ENCODE results near the gene FTCD. TPM values are rescaled to one million over a fixed set of nuclear protein-coding genes. Genes with fewer than 3 reads are reported as not detected.

FTCD gene
- total RNA-seq, 1 experiment from 2014 or later = 0.40 TPM

DNA sequence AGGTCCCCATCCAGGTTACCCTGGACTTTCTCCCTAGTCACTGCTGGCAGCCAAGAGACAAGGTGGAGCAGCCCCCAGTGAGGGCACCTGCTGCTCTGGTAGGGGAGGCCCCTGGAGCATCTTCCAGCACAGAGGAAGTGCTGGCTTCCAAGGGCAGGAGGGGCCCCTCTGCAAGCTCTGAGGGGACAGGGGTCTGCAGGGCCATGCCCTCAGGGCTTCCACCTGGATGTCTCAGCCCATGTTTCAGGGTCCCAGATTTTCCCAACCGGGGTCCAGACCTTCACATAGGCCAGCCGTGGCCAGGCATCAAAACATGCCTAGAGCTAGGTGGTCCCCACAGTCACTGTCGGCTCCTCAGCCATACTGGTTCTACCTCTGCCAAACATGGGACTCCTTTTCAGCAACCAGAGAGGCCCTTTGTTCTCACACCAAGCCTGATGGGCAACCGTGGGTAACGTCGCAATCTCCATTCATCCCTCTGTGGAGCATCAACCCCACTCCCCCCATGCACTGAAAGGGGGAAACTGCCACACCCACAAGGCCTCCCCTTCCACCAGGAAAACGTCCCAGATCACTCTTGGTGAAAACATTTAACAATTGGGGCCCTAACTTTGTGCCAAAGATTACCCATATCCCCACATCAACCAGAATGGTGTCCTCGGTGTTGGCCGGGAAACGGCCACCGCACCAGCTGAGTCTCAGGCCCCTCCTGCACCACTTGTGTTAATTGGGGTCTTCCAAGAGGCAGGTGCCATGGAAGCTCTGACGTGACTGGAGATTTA lies 59.4 kb downstream of the FTCD start:
- no TSS peak for BruUV-seq (replicated peaks)
- ATAC-seq (no peak), DNase-seq (no peak)
- intact Hi-C loops (cut with micrococcal nuclease) = loop anchor here (5.0 kb wide), 1 partner anchor 34 kb away; no protein-coding TSS in a partner anchor
- no peaks in the 10 kb centered on the region for H3K27me3 ChIP-seq (ENCODE audit: low read length)
- no peak overlapping the region for H3K4me3 ChIP-seq (ENCODE audit: low read length)
- CTCF ChIA-PET = no interaction called here
- H3K4me2 ChIP-seq (ENCODE audit: low read length) = no peak overlapping the region
- TF ChIP-seq EZH2 (IDR thresholded peaks at IDR 0.05; ENCODE audit: low read length, unreplicated experiment) (no peak), EZH2phosphoT487 (IDR thresholded peaks at IDR 0.05; ENCODE audit: borderline replicate concordance, low read length) (no peak)
- TF ChIP-seq, protein P1, sequence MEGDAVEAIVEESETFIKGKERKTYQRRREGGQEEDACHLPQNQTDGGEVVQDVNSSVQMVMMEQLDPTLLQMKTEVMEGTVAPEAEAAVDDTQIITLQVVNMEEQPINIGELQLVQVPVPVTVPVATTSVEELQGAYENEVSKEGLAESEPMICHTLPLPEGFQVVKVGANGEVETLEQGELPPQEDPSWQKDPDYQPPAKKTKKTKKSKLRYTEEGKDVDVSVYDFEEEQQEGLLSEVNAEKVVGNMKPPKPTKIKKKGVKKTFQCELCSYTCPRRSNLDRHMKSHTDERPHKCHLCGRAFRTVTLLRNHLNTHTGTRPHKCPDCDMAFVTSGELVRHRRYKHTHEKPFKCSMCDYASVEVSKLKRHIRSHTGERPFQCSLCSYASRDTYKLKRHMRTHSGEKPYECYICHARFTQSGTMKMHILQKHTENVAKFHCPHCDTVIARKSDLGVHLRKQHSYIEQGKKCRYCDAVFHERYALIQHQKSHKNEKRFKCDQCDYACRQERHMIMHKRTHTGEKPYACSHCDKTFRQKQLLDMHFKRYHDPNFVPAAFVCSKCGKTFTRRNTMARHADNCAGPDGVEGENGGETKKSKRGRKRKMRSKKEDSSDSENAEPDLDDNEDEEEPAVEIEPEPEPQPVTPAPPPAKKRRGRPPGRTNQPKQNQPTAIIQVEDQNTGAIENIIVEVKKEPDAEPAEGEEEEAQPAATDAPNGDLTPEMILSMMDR (conservative IDR thresholded peaks at IDR 0.05; ENCODE audit: low read depth, low read length) = no peak
- peaks cover 20% of the 10 kb centered on the region for H3K4me1 ChIP-seq (ENCODE audit: insufficient read depth, low read length)
- H3K9me2 ChIP-seq (replicated peaks; ENCODE audit: low read length) = no peaks in the 10 kb centered on the region
- H3K27ac ChIP-seq (ENCODE audit: low read length) = no peak overlapping the region
- peaks cover 6% of the 10 kb centered on the region for H3K36me3 ChIP-seq (ENCODE audit: low read depth, low read length)
- POLR2A ChIA-PET (ENCODE audit: unreplicated experiment) = no interaction called here
- H2AFZ ChIP-seq (ENCODE audit: low read length) = no peak overlapping the region
- no peaks in the 10 kb centered on the region for H3K9me3 ChIP-seq (ENCODE audit: low read length)
- peaks cover 11% of the 10 kb centered on the region for H4K20me1 ChIP-seq (ENCODE audit: low read length)
- H3K79me2 ChIP-seq (ENCODE audit: low read length) = peaks cover 25% of the 10 kb centered on the region
- no peaks in the 10 kb centered on the region for H3F3A ChIP-seq (ENCODE audit: low read length, unreplicated experiment)
- no peak overlapping the region for H3K9ac ChIP-seq (ENCODE audit: low read length)

DNA sequence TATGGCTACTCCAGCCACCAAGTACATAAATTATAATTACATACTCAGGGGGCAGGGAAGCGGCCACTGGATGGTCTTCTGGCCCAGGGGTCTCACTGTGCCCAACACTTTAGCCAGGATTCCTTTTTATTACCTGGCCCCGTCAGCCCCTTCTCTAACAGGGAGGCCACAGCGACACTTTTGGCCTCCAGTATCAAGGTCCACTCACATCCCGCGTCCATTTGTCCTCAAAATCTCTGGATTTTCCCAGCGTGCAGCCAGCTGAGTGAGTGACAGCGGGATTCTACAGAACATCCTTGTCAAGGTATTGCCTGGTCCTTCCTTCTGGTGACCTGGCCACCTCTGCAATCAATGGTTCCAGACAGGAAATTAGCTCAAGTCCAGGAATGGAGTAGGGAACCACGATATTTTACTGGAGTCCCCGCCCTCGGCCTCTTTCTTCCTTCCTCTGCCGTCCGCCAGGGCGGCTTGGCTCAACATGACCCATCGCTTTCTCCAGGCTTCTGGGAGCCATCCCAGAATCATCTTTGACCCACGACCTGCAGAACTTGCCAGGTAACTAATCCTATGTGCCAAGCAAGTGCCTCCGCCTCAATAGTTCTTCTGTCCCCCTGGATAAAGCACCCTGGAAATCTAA lies 60.2 kb downstream of the FTCD start:
- POLR2A ChIA-PET (ENCODE audit: unreplicated experiment) = no interaction called here
- no peaks in the 10 kb centered on the region for H3F3A ChIP-seq (ENCODE audit: low read length, unreplicated experiment)
- H3K79me2 ChIP-seq (ENCODE audit: low read length) = peaks cover 17% of the 10 kb centered on the region
- TF ChIP-seq, protein P1 (conservative IDR thresholded peaks at IDR 0.05; ENCODE audit: low read depth, low read length) = no peak
- no peak for TF ChIP-seq EZH2phosphoT487 (IDR thresholded peaks at IDR 0.05; ENCODE audit: borderline replicate concordance, low read length)
- no peak for TF ChIP-seq EZH2 (IDR thresholded peaks at IDR 0.05; ENCODE audit: low read length, unreplicated experiment)
- H4K20me1 ChIP-seq (ENCODE audit: low read length) = peaks cover 4% of the 10 kb centered on the region; the same call in 1 of the 2 replicates
- no peak overlapping the region for H3K4me2 ChIP-seq (ENCODE audit: low read length)
- BruUV-seq (replicated peaks) = no TSS peak
- H3K27me3 ChIP-seq (ENCODE audit: low read length) = no peaks in the 10 kb centered on the region
- intact Hi-C loops (cut with micrococcal nuclease) = loop anchor here (5.0 kb wide), 1 partner anchor 33 kb away; no protein-coding TSS in a partner anchor
- CTCF ChIA-PET = no interaction called here
- ATAC-seq (no peak), DNase-seq (no peak)
- H3K9me3 ChIP-seq (ENCODE audit: low read length) = no peaks in the 10 kb centered on the region
- H3K27ac ChIP-seq (ENCODE audit: low read length) = no peak overlapping the region
- H2AFZ ChIP-seq (ENCODE audit: low read length) = no peak overlapping the region
- no peak overlapping the region for H3K9ac ChIP-seq (ENCODE audit: low read length)
- peaks cover 12% of the 10 kb centered on the region for H3K4me1 ChIP-seq (ENCODE audit: insufficient read depth, low read length)
- H3K36me3 ChIP-seq (ENCODE audit: low read depth, low read length) = no peaks in the 10 kb centered on the region
- H3K9me2 ChIP-seq (replicated peaks; ENCODE audit: low read length) = no peaks in the 10 kb centered on the region
- H3K4me3 ChIP-seq (ENCODE audit: low read length) = no peak overlapping the region
